ENCODE results near the gene ATG7. TPM values are rescaled to one million over a fixed set of nuclear protein-coding genes. Genes with fewer than 3 reads are reported as not detected.

ATG7 gene
- total and polyA plus RNA-seq, 4 donors, result 7.4 to 53.8 (median 15.6) TPM

- Histone ChIP-seq H3K36me3 (ENCODE audit: control insufficient read depth in 4 of 4, insufficient read depth in 3 of 4, low read depth in 1 of 4, low read length in 3 of 4) (peaks cover 0 to 5% (median 4%) of the 10 kb centered on the region in 4 donors), H3K27ac (ENCODE audit: low read depth in 1 of 2, low read length in 2 of 2) (peak overlapping the region; percentile 70 to 82), H3K27me3 (ENCODE audit: control insufficient read depth in 4 of 4, insufficient read depth in 4 of 4, low read length in 3 of 4) (no peaks in the 10 kb centered on the region), H3K9me3 (ENCODE audit: control insufficient read depth in 4 of 4, low read length in 3 of 4) (no peaks in the 10 kb centered on the region), H3K4me3 (ENCODE audit: low read depth in 1 of 3, low read length in 3 of 3) (no peak overlapping the region), H3K4me1 (ENCODE audit: control insufficient read depth in 4 of 4, insufficient read depth in 4 of 4, low read length in 3 of 4) (no peaks in the 10 kb centered on the region), H3K9ac (ENCODE audit: low read depth in 1 of 2, low read length in 2 of 2) (no peak overlapping the region)
- 90% methylated on average over 29 of the region's 29 CpGs for WGBS
- TF ChIP-seq SP1 (IDR thresholded peaks at IDR 0.05) (no peak), RXRA (IDR thresholded peaks at IDR 0.05) (peak in 1 of 2 donors; percentile 47), HNF4G (IDR thresholded peaks at IDR 0.05) (no peak)
- DNase-seq (ENCODE audit: low spot score), result no peak
Measured at GRCh38 chr3:11568503-11569155, 296.4 kb downstream of the ATG7 start.

- no peak overlapping the region for H3K9ac ChIP-seq (ENCODE audit: low read depth in 1 of 2, low read length in 2 of 2)
- TF ChIP-seq, protein P1, sequence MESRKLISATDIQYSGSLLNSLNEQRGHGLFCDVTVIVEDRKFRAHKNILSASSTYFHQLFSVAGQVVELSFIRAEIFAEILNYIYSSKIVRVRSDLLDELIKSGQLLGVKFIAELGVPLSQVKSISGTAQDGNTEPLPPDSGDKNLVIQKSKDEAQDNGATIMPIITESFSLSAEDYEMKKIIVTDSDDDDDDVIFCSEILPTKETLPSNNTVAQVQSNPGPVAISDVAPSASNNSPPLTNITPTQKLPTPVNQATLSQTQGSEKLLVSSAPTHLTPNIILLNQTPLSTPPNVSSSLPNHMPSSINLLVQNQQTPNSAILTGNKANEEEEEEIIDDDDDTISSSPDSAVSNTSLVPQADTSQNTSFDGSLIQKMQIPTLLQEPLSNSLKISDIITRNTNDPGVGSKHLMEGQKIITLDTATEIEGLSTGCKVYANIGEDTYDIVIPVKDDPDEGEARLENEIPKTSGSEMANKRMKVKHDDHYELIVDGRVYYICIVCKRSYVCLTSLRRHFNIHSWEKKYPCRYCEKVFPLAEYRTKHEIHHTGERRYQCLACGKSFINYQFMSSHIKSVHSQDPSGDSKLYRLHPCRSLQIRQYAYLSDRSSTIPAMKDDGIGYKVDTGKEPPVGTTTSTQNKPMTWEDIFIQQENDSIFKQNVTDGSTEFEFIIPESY (IDR thresholded peaks at IDR 0.05), result no peak
- TF ChIP-seq RXRA (IDR thresholded peaks at IDR 0.05), result no peak
- no peak for TF ChIP-seq FOXA2 (IDR thresholded peaks at IDR 0.05)
- TF ChIP-seq HNF4G (IDR thresholded peaks at IDR 0.05), result no peak
- TF ChIP-seq, protein P2, sequence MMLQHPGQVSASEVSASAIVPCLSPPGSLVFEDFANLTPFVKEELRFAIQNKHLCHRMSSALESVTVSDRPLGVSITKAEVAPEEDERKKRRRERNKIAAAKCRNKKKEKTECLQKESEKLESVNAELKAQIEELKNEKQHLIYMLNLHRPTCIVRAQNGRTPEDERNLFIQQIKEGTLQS (IDR thresholded peaks at IDR 0.05), result no peak
- TF ChIP-seq GABPA (IDR thresholded peaks at IDR 0.05 in 1 of 2, conservative IDR thresholded peaks at IDR 0.05 in 1 of 2), result no peak
Measured at GRCh38 chr3:11569156-11569741, 297.1 kb downstream of the ATG7 start.

GRCh38 chr3:11570251-11570650 is 298.1 kb downstream of the ATG7 start:
- H3K4me3 ChIP-seq (ENCODE audit: low read depth in 1 of 3, low read length in 3 of 3), result no peak overlapping the region
- H3K4me1 ChIP-seq (ENCODE audit: control insufficient read depth in 4 of 4, insufficient read depth in 4 of 4, low read length in 3 of 4), result no peaks in the 10 kb centered on the region
- no peaks in the 10 kb centered on the region for H3K27me3 ChIP-seq (ENCODE audit: control insufficient read depth in 4 of 4, insufficient read depth in 4 of 4, low read length in 3 of 4)
- no peak overlapping the region for H3K27ac ChIP-seq (ENCODE audit: low read depth in 1 of 2, low read length in 2 of 2)
- no peak for TF ChIP-seq GABPA (IDR thresholded peaks at IDR 0.05 in 1 of 2, conservative IDR thresholded peaks at IDR 0.05 in 1 of 2)
- TF ChIP-seq EGR1 (IDR thresholded peaks at IDR 0.05; ENCODE audit: low read depth in 2 of 2), result no peak
- no peak for TF ChIP-seq JUND (IDR thresholded peaks at IDR 0.05)
- no peak for TF ChIP-seq RXRA (IDR thresholded peaks at IDR 0.05)
- TF ChIP-seq HNF4G (IDR thresholded peaks at IDR 0.05), result no peak
- TF ChIP-seq, protein P1 (IDR thresholded peaks at IDR 0.05), result no peak
- no peak for TF ChIP-seq RAD21 (IDR thresholded peaks at IDR 0.05)
- TF ChIP-seq REST (IDR thresholded peaks at IDR 0.05), result no peak
- no peak for TF ChIP-seq FOXA1 (IDR thresholded peaks at IDR 0.05)
- TF ChIP-seq, protein P2 (IDR thresholded peaks at IDR 0.05), result no peak
- TF ChIP-seq YY1 (IDR thresholded peaks at IDR 0.05), result no peak
- H3K9me3 ChIP-seq (ENCODE audit: control insufficient read depth in 4 of 4, low read length in 3 of 4), result no peaks in the 10 kb centered on the region
- WGBS, result 83% methylated on average over 13 of the region's 13 CpGs
- H3K36me3 ChIP-seq (ENCODE audit: control insufficient read depth in 4 of 4, insufficient read depth in 3 of 4, low read depth in 1 of 4, low read length in 3 of 4), result peaks cover 2 to 9% (median 4%) of the 10 kb centered on the region in 4 donors
- no peak for DNase-seq (ENCODE audit: low spot score)
- no peak overlapping the region for H3K9ac ChIP-seq (ENCODE audit: low read depth in 1 of 2, low read length in 2 of 2)

More at GRCh38 chr3:11569156-11569741, 297.1 kb downstream of the ATG7 start:
- Histone ChIP-seq H3K27ac (ENCODE audit: low read depth in 1 of 2, low read length in 2 of 2) (peak overlapping the region in 1 of 2 donors; percentile 45), H3K9me3 (ENCODE audit: control insufficient read depth in 4 of 4, low read length in 3 of 4) (no peaks in the 10 kb centered on the region), H3K4me3 (ENCODE audit: low read depth in 1 of 3, low read length in 3 of 3) (no peak overlapping the region), H3K36me3 (ENCODE audit: control insufficient read depth in 4 of 4, insufficient read depth in 3 of 4, low read depth in 1 of 4, low read length in 3 of 4) (peaks cover 0 to 5% (median 3%) of the 10 kb centered on the region in 4 donors), H3K27me3 (ENCODE audit: control insufficient read depth in 4 of 4, insufficient read depth in 4 of 4, low read length in 3 of 4) (no peaks in the 10 kb centered on the region), H3K4me1 (ENCODE audit: control insufficient read depth in 4 of 4, insufficient read depth in 4 of 4, low read length in 3 of 4) (no peaks in the 10 kb centered on the region)
- 89% methylated on average over 13 of the region's 13 CpGs for WGBS
- DNase-seq (ENCODE audit: low spot score), result no peak
